Measurements from ENCODE around the gene C1GALT1.
A peak's percentile ranks its signal among the peaks of the same experiment; 100 is the strongest.

C1GALT1 gene

DNA sequence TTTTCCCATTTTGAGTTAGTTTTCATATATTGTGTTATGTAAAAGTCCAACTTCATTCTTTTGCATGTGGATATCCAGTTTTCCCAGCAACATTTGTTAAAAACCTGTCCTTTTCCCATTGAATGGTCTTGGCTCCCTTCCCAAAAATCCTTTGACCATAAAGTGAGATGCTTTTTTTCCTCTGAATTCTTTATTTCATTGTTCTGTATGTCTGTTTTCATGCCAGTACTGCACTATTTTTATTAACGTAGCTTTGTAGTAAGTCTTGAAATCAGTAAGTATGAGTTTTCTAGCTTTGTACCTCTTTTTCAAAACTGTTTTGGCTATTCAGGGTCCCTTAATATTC is 20.0 kb downstream of the C1GALT1 start:
- no peak for DNase-seq

DNA sequence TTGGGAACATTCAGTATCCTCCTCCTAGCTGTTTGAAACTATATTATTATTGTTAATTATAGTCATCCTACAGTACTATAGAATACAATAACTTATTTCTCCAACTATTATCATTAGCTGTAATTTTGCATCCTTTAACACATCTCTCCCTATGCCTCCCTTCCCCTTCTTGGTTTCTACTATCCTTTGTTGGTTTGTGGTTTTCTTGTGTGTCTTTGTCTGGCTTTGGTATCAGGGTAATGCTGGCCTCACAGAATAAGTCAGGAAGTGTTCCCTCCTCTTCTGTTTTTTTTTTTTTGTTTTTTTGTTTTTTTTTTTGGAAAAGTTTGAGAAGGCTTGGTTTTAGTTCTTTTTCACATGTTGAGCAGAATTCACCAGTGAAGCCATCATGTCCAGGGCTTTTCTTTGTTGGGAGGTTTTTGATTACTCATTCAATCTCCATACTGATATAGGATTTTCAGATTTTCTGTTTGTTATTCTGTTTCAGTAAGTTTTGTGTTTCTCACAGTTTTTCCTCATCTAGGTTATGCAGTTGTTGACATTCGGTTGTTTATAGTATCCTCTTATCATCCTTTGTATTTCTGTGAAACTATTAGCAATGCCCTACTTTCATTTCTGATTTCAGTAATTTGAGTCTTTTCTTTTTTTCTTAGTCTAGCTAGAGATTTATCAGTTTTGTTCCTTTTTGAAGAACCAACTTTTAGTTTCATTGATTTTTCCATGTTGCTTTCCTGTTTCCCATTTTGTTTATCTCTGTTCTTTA is 21.6 kb downstream of the C1GALT1 start:
- peak; percentile 80 for DNase-seq

DNA sequence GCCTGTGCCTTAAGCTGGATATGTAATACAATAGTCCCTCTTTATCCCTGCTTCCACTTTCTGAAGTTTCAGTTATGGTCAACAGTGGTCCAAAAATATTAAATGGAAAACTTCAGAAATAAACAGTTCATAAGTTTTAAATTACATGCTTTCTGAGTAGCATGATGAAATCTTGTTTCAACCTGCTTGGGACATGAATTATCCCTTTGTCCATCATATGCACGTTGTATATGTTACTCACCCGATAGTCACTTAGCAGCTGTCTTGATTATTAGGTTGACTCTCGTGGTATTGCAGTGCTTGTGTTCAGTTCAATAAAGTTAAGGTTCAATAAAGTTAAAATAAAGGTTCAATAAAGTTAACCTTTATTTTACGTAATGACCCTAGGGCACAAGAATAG is 25.5 kb downstream of the C1GALT1 start:
- no peak for DNase-seq

DNA sequence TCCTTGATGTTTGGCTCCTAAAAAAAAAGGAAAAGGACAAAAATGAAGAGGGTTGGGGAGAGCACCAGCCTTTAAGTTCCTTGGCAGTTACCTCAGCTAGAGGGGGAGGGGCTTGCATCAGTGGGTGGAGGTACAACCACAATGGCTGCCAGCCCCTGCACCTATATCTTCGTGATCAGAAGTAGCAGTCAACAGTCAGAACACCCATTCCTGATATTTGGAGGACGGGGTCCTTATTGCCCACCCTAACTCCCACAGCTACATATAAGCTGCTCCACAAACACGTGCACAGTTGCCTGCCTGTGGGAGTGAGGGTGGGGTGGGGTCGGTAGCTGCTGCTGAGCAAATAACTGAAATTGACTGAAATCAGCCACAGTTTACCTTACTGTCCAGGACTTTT is 26.2 kb downstream of the C1GALT1 start:
- DNase-seq: no peak

DNA sequence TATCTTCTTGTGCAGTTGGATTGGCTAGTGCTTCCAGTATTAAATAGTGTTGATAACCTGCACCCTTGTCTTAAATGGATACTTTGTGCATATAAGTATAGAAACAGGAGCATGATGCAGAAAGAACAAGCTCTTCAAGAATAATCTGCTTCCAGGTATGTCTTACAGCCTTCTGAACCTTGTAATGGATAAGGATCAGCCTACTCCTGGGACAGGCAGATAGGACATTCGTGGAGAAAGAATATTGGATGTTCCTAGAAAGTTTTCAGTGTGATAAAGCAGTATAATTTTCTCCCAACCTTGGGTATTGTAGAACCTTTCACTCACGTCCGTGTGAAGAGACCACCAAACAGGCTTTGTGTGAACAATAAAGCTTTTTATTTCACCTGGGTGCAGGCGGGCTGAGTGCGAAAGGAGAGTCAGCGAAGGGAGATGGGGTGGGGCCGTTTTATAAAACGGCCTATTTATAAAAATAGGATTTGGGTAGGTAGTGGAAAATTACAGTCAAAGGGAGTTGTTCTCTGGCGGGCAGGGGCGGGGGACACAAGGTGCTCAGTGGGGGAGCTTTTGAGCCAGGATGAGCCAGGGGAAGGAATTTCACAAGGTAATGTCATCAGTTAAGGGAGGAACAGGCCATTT is 27.2 kb downstream of the C1GALT1 start:
- no peak for DNase-seq

DNA sequence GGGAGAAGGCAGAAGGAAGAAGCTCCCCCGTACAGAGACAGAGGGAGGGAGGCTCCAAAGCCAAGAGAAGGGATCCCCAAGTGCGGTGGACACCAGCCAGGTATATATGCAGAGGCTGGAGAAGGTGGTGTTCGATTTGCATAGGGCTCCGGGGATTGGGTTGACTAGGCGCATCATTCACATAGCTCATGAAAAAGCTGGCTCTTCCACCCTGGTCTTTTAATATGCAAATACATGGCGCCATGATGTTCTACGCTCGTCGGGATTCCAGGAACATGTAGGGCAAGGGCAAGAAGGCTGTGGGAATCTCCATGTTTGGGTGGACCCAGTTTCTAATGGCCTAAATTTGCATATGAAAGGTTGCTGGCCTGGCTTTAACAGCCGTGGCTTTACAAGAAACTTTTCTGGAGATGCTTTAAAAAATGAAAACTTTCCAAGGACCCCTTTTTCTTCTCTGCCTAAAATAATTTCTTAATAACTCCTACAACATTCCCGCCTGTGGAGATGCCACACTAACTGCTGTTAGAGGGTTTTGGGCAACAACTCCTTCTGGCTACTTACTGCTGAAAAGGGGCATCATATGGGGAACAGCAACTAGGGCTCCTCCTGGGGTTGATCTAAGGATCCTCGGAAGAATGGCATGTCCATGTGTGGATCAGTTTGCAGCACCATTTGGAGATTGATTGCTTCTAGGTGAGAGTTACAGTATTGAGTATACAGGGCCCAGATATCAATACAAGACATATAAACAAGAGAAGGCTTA is 28.3 kb downstream of the C1GALT1 start:
- DNase-seq: no peak

DNA sequence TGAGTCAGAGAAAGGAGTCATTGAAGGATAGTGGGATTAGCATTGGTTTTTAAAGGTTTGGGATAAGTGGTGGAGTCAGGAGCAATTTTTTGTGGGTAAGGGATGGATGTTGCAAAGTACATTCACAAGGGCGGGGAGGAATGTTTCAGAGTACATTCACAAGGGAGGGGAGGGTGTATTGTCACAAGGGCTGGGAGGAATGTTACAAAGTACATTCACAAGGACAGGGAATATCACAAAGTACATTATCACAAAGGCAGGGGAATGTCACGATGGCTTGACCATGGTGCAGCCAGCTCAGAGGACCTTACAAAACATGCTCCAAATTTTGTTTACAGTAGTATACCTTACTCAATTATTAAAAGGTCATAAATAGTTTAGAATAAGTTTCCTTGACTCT is 30.3 kb downstream of the C1GALT1 start:
- no peak for DNase-seq

DNA sequence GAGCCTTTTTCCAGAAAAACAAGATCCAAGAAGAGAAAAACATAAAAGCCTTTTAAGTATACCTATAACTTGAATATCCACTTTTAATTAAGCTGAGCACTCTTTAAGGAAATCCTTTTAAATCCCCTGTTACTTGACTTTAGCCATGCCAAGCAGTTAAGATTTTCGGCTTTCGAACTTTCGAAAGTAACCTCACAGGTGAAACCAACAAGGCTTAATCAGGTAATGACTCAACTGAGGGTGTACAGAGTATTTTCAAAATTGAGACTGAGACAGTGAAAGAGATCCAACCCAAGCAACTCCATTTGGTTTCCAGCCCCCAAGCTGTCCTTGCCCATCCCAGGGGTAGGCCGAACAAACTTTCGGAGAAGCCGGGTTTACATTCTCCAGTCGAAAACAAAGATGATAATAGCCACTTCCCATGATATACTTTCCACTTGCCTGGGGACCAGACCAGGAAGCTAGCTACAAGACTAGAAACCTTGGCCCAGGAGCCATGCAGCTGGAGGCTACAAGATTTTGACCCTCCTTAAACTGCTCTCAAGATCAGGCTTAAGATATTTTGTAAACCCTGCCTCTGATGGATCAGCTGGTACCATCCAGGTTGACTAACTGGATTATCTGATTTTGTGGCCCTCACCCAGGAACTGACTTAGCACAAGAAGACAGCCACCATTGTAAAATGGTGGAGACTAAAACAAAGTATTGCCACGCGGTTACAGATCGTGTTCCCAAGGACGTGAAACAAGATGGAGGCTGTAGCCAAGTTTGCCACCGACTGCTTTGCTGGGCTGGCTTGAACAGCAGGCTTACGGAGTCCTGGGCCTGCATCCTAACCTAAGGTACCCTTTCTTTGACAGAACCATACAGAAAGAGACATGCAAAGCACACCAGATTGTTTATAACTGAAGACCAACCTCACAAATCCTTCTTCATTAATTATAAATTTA is 32.3 kb downstream of the C1GALT1 start:
- DNase-seq: no peak

DNA sequence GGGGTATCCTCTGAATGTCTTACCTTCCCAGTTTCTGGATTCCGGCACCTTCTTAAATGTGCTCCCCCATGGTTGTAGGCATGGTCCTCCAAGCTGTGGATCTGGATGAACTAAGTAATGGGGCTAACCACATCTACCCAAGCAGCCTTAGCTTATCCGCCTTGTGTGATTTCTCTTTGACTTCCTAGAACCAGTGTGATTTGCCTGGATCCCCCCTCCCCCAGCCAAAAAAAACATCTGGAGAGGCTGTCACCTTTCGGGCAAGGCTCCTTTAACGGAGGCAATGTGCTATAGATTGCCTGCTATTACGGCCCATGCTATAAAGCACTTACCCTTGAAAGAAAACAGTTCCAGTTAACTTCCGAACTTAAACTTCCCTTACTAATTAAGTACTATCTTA is 33.9 kb downstream of the C1GALT1 start:
- DNase-seq: no peak

DNA sequence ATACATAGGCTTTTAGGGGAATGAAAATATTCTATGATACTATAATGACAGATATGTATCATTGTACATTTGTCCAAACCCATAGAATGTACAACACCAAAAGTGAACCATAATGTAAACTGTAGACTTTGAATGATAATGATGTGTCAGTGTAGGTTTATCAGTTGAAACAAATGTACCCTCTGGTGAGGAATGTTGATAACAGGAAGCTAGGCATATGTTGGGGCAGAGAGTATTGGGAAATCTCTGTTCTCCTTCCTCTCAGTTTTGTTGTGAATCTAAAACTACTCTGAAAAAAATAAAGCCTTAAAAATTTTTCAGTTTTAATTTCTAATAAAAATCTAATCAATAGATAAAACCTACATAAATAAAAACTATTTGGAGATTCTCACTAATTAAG is 36.9 kb downstream of the C1GALT1 start:
- DNase-seq: peak; percentile 35

DNA sequence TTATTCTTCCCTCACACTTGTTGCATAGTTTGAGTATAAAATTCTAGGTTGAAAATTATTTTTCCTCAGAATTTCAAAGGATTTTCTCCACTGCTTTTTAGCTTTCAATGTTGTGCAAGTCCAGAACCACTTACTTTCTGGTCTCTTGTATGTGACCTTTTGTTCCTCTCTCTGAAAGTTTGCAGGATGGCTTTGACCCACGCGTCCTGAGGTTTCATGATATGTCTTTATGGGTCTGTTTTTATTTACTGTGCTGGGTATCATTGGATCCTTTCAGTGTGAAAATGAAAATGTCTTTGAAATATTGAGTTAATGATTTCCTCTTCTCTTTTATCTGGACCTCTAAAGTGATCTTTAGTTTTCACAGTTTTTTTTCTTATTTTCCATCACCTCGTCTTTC is 38.5 kb downstream of the C1GALT1 start:
- no peak for DNase-seq

DNA sequence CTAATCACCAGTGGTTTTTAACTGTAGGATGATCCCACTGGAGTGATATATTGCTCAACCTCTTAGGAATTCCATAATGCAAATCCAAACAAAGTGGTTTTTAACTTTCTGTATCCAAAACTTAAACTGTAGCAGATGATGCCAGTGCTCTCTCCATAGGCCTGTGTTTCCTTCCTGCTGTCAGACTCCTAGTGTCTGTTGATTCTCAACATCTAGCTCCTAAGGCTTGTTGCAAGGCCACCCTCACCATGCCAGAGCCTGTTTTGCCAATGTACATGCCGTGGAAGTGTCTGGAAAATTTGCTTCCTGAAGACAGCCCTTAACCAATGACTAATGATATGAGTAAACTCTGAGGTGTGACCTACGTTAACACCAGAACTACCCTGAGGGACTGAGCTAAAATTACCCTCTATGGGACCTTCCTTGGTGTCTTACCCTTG is 39.3 kb downstream of the C1GALT1 start:
- DNase-seq: no peak

DNA sequence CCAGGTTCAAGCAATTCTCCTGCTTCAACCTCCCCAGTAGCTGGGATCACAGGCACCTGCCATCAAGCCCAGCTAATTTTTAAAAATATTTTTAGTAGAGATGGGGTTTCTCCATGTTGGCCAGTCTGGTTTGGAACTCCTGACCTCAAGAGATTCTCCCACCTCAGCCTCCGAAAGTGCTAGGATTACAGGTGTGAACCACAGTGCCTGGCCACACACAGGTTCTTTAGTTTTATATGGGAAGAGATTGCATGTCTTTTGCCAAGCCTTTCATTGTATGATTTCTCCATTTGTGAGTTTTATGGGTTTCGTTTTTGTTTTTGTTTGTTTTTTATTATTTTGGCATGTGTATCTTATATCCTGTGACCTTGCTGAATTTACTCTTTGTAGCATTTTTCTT is 40.9 kb downstream of the C1GALT1 start:
- DNase-seq: no peak

DNA sequence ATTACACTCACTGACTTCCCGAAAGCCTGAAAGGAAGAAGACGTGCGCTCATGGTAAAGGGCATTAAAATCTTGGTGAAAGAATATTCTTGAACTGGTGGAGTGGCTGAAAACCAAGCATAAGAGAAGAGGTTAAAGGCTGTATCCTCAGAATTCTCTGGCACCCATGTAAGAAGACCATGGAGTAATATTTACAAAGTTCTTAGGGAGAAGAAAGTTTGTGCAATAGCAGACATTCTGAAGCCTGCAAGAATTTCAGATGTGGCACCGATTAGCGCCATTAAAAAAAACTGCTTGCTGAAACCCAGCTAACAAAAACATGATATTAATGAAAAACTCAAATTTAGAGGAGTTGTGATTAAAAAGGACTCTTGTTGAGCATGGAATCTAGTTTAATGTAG is 44.1 kb downstream of the C1GALT1 start:
- DNase-seq: no peak

DNA sequence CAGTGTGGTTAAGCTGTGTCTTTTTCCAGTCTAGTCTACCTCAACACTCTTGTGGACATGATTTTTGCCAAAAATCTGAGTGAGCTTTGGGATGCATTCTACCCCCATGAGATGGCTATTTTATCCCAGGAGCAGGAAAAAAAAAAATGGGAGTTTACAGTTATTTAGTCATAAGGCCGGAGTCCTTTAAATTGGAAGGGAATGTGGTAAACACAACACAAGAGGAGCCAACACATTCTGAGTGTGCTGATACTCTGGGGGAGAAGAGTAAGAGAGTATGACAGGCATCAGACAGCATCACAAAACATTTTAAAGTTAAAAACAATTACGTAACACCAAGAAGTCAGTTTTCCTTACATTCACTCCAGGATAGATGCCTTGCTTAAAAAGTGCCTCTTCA is 46.1 kb downstream of the C1GALT1 start:
- no peak for DNase-seq

DNA sequence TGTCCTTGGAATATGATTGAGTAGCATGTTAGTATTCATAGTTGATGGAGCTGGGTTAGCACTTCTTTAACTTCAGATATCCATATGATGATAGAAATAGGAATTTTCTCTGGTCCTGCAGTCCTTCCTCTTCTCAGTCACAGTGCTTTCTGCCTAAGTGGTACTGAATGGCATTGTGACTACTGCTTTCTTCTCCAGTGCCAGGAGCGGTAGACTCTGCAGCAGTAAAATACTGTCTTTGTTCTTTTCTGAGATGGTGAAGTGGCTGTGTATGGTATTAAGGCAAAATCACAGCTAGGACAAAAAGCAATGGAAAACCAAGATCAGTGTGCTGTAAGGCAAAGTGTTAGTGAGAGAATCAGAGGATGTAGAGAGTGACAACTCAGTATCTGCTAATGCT is 46.6 kb downstream of the C1GALT1 start:
- DNase-seq: no peak

DNA sequence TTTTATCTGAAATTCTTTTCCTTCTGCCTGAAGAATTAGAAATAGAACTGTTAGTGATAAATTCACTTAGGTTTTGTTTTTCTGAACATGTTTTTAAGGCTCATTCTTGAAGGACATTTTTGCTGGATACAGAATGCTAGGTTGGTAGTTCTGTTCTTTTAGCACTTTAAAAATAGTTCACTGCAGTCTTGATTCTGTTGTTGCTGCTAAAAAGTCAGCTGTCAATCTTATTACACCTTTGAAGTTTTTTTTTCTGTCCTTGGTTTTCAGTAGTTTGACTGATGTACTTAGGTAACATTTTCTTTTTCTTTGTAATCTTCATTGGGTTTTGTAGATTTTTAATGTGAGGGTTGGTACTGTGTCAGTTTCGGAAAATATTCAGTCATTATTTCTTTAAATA is 48.7 kb downstream of the C1GALT1 start:
- DNase-seq: no peak

DNA sequence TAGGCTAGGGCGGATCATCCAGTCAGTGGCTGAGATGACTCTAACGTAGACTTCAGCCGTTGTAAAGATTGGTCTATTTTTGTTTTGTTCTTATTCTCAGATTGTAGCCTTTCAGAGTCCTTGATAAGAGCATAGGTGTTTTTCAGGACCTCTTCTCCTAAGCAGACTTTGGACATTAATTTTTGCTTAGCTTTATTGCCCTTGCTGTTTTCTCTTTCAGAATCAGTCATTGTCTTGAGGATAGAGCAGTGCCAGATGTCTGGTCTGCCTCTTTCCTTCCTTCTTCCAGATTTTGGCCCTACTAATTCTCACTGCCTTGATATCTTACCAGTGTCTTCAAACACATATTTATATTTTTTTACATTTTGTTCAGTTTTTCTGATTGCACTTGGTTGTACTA is 49.5 kb downstream of the C1GALT1 start:
- no peak for DNase-seq

DNA sequence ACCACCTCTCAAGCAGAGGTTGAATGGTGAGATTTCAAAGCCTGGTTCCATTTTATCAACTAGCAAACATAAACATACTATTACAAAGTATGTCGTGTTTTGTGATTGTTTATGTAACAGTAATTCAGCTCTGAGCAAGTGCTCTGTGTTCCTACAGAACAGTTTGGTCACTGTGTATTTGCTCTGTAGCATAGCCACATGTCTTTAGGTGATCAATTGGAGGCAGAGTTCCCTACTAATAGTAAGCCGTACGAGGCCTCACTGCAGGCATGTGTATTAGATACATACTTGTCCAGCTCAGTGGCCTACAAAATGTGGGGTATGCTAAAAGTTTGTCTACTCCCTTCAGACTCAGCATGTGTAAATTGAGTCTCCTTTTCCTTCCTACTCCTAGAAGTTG is 53.0 kb downstream of the C1GALT1 start:
- no peak for DNase-seq

DNA sequence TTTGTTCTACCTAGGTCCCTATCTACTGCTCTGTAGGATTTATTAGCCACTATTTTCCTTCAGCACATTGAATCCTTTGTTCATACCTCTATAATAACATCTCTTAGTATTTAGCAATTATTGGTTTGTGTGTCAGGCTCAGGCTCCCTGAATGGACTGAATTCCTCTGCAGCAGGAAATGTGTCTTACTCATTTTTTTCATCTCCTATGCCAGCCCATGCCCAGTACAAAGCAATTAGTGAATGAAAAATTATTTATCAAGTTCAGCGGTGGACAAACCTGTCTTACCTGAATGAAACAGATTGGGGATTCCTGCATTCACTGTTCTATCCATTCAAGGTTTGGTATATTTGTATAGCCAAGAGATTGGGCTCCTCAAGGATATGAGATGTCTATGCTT is 53.7 kb downstream of the C1GALT1 start:
- no peak for DNase-seq

DNA sequence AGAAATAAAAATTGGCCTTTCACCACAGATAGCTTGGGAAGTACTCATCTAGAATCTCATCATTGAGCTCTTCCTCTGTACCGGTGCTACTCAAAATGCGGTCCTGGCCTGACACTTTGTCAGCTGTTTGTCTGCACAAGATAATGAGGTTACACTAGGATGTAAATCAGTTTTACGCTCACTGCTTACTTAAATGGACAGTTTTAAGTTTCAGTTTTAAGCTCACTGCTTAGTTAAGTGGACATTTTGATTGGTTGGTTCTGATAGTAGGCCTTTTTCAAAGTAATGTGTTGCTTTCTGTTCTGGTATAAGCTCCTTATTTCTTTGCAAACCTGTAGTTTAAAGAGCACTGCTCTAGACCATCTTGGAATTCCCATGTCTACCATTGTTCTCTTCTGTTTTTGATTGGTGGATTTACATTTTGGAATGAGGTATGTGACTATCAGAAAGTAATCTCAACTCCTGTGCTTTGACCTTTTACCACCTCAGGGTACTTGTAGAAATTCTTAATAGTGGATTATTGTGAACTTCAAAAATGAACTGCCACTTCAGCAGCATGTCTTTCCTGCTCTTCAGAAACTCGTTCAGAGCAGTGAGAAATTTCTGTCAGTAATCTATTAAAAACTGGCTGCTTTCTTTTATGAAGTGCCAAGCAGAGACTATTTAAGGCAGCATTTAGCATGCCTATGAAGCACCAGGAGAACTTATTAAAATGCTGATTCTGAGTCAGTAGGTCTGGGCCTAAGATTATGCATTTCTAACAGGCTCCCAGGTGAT is 55.0 kb downstream of the C1GALT1 start:
- no peak for DNase-seq

DNA sequence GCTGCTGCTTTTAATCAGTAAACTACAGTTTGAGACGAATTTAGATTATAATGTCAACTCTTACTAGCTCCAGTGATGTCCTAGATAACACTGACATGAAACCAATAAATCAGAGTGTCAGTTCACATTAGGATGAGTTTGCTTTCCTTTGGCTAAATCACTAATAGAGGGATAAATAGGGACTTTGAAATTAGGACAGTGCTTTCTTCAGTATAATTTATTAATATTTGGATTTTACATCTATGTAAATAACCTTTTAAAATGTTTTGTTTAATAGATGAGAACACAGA is 55.6 kb downstream of the C1GALT1 start:
- DNase-seq: no peak

DNA sequence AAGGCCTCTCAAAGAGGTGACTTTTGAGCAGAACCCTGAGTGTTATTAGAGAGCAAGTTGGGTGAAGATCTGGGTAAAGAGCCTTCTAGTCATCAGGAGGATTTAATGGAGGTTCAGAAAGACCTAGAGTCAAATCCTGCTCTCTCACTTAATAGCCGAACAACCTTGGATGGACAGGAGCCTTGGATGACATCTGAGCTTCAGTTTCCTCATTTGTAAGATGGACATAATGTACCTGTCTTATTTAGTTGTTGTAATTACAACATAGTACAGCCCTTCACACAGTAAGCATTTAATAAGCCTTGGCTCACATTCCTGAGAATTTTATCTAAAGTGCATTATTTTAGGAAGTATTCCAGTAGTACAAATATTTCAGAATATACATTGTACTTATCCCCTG is 57.0 kb downstream of the C1GALT1 start:
- DNase-seq: no peak

All from MV-4-11 (cell line).